Measurements from ENCODE around the gene BSPRY. TPM values are rescaled to one million over a fixed set of nuclear protein-coding genes. Genes with fewer than 3 reads are reported as not detected.

Gene BSPRY
- total and polyA plus RNA-seq, 2 of the 13 experiments (the other 11 are each of a cell fraction or from before 2014, with no cell fraction given), result 0.09 to 0.26 TPM

- no peak for ATAC-seq
- no peak for FAIRE-seq
- Histone ChIP-seq H3K27ac (ENCODE audit: extremely low read length, insufficient read depth, low read length) (peak overlapping the region; percentile 83), H3K9me3 (ENCODE audit: low read length) (no peaks in the 10 kb centered on the region), H3K4me1 (ENCODE audit: insufficient read depth, low read length) (peaks cover 86% of the 10 kb centered on the region), H4K20me1 (ENCODE audit: insufficient read depth, low read length) (no peaks in the 10 kb centered on the region), H3K4me3 (replicated peaks in 1 of 3; ENCODE audit: insufficient read depth in 1 of 3, low read depth in 2 of 3, low read length in 3 of 3) (peak overlapping the region; percentile 33 to 64 (median 43); a peak in 4 of 6 replicates), H3K9ac (ENCODE audit: insufficient read depth, low read depth, low read length) (peak overlapping the region; percentile 57), H2AFZ (ENCODE audit: low read length) (peak overlapping the region; percentile 3), H3K27me3 (ENCODE audit: control insufficient read depth in 1 of 2, insufficient read depth in 2 of 2, low read length in 2 of 2) (no peaks in the 10 kb centered on the region), H3K36me3 (replicated peaks in 1 of 2; ENCODE audit: control insufficient read depth in 1 of 2, insufficient read depth in 2 of 2, low read length in 2 of 2) (no peaks in the 10 kb centered on the region), H3K79me2 (ENCODE audit: insufficient read depth, low read length) (peaks cover 7% of the 10 kb centered on the region), H3K4me2 (ENCODE audit: low read depth, low read length) (peak overlapping the region; percentile 91)
- intact Hi-C loops (cut with micrococcal nuclease; ENCODE audit: unreplicated experiment) (no loop called here), in situ Hi-C loops (cut with HindIII; ENCODE audit: extremely low pct_ligation_motif_present, low pct_unique_long_range_greater_than_20kb) (no loop called here)
- DNase-seq (ENCODE audit: low spot score), result no peak
- POLR2A ChIA-PET, result no interaction called here
- CTCF ChIA-PET (ENCODE audit: low intra/inter-chr PET ratio, low total read pairs), result no interaction called here
- no TSS peak for BruUV-seq (replicated peaks)
- WGBS (ENCODE audit: low lambda C conversion rate), result 0% methylated on average over 1 of the region's 1 CpG
- TF ChIP-seq ZNF710 (CRISPR knock-in tag; IDR thresholded peaks at IDR 0.05; ENCODE audit: borderline replicate concordance), result peak; percentile 89
- TF ChIP-seq ZNF280B (CRISPR knock-in tag; IDR thresholded peaks at IDR 0.05; ENCODE audit: borderline replicate concordance), result no peak
- no peak for TF ChIP-seq ZFP36 (IDR thresholded peaks at IDR 0.05; ENCODE audit: borderline replicate concordance, low read depth, low read length, partially characterized antibody)
- peak; percentile 96 for TF ChIP-seq MAFF (IDR thresholded peaks at IDR 0.05; ENCODE audit: low read depth, low read length)
- TF ChIP-seq RBAK (CRISPR knock-in tag; IDR thresholded peaks at IDR 0.05), result no peak
- TF ChIP-seq ARNT (IDR thresholded peaks at IDR 0.05), result no peak
- no peak for TF ChIP-seq HIVEP1 (CRISPR knock-in tag; IDR thresholded peaks at IDR 0.05)
- TF ChIP-seq ZNF672 (CRISPR knock-in tag; IDR thresholded peaks at IDR 0.05), result no peak
- TF ChIP-seq ZNF18 (CRISPR knock-in tag; IDR thresholded peaks at IDR 0.05; ENCODE audit: insufficient replicate concordance), result no peak
- peak; percentile 98 for TF ChIP-seq ZNF512 (CRISPR knock-in tag; IDR thresholded peaks at IDR 0.05)
- TF ChIP-seq BORCS8-MEF2B (CRISPR knock-in tag; IDR thresholded peaks at IDR 0.05), result no peak
- TF ChIP-seq ZNF775 (CRISPR knock-in tag; IDR thresholded peaks at IDR 0.05; ENCODE audit: borderline replicate concordance), result no peak
- no peak for TF ChIP-seq ZNF687 (CRISPR knock-in tag; IDR thresholded peaks at IDR 0.05)
Observed at GRCh38 chr9:113380869-113381378, 31.6 kb downstream of the BSPRY start.
